GM10248 (cell line): ENCODE measurements around the gene FGG.

Source experiments
- CTCF ChIA-PET: fragments of 300-600 bp; sonication (Branson Sonifier 250); formaldehyde crosslinking; extraction: SDS; loops from one replicate; lab custom pipeline; 2021; ENCODE audit warnings: antibody characterized with exemption; lab: Yijun Ruan, JAX
- POLR2A ChIA-PET: fragments of 350-650 bp; sonication (Branson Sonifier 250); formaldehyde crosslinking; extraction: SDS; loops from one replicate; lab custom pipeline; 2020; ENCODE audit warnings: antibody characterized with exemption; lab: Yijun Ruan, JAX
- DNase-seq: peaks from one replicate; pipeline ENCODE4 v3.0.0; 2012; ENCODE audit errors: extremely low spot score
- CTCF ChIP-seq: IDR thresholded peaks from 2 replicates; pipeline ENCODE4 v1.5.1; 2012; ENCODE audit warnings: mild to moderate bottlenecking, low read depth; ENCODE audit errors: extremely low read depth, missing control alignments, control extremely low read depth

The FGG gene

GRCh38 chr4:154616287-154616686, 3.8 kb upstream of the FGG start:
- ChIA-PET CTCF (interaction anchor here (1.1 to 13.6 kb wide), 4 partner anchors 11 to 65 kb away, joined by 3 to 550 read pairs (median 3); partner anchors contain the start of gene PLRG1), POLR2A (no interaction called here)
- no peak for TF ChIP-seq CTCF
- DNase-seq, result no peak

GRCh38 chr4:154615211-154615610, 2.8 kb upstream of the FGG start:
- POLR2A ChIA-PET, result no interaction called here
- CTCF ChIA-PET, result interaction anchor here (0.6 to 13.6 kb wide), 4 partner anchors 10 to 64 kb away, joined by 3 to 550 read pairs (median 28); partner anchors contain the start of gene PLRG1
- TF ChIP-seq CTCF, result no peak
- no peak for DNase-seq

GRCh38 chr4:154614306-154614705, 1.9 kb upstream of the FGG start:
- CTCF ChIA-PET, result interaction anchor here (0.6 to 6.4 kb wide), 5 partner anchors 11 to 64 kb away, joined by 3 to 44 read pairs (median 5); partner anchors contain the start of gene PLRG1
- DNase-seq, result no peak
- POLR2A ChIA-PET, result no interaction called here
- no peak for TF ChIP-seq CTCF

GRCh38 chr4:154611833-154612232, 623 bp downstream of the FGG start:
- CTCF ChIA-PET, result interaction anchor here (0.6 to 6.4 kb wide), 4 partner anchors 34 to 61 kb away, joined by 3 to 44 read pairs (median 4); no protein-coding TSS in a partner anchor
- POLR2A ChIA-PET, result no interaction called here
- DNase-seq, result no peak
- no peak for TF ChIP-seq CTCF

- no peak for TF ChIP-seq CTCF
- DNase-seq, result no peak
- ChIA-PET POLR2A (no interaction called here), CTCF (interaction anchor here (1.4 to 6.4 kb wide), 3 partner anchors 8 to 51 kb away, joined by 5 to 44 read pairs (median 36); no protein-coding TSS in a partner anchor)
Observed at GRCh38 chr4:154610582-154610981, 1.9 kb downstream of the FGG start.

- POLR2A ChIA-PET, result no interaction called here
- CTCF ChIA-PET, result interaction anchor here (1.2 to 6.4 kb wide), 4 partner anchors 9 to 50 kb away, joined by 3 to 44 read pairs (median 20); no protein-coding TSS in a partner anchor
- no peak for TF ChIP-seq CTCF
- DNase-seq, result no peak
Observed at GRCh38 chr4:154609532-154609931, 2.9 kb downstream of the FGG start.
